NK-92 treated with Interleukin-12 subunit alpha and Interleukin-12 subunit beta, amount 100 ng/mL, for 24 hours (cell line): ENCODE results near the gene BCR.

Experiments
- DNase-seq: peaks from one replicate; lab custom pipeline; 2025; lab: John Stamatoyannopoulos, UW

BCR gene

DNA sequence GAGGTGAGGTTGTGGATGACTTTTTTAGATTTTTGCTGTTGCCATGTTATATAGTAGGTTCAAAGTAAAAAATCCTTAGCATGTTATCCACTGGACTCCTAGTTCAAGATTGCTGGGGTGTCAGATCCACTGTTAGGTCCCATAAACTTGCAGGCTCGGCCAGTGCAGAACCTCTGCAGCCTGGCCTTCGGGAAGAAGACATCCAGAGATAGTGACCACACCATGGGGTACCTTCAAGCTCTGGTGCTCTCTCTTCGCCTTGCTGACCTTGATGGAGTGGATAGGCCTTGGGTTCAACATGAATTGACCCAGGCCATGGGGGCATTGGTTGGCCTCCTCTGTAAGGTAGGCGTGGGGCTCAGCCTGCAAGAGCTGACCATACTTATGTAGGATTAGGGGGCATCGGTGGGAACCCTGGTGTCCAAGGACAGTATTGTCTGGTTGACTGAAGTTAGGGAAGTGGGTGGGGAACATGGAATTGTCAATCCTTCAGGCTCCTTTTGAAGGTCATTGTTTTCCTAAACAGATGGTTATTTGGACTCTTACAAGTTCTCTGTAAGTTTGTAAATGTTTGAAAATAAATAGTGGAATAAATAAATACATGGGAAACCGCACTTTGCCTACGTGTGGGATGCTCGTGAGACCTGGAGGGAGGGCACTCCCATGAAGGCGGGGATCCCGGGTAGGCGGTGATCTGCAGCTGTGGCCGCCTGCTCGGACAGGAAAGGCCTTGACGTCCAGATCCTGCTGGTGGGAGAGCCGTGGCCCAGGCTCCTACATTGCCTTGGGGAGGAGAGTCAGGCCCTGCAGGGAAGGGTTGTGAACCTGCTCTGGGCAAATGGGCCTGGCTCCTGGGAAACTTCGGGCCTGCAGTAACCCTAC lies 37.1 kb downstream of the BCR start:
- DNase-seq = no peak

DNA sequence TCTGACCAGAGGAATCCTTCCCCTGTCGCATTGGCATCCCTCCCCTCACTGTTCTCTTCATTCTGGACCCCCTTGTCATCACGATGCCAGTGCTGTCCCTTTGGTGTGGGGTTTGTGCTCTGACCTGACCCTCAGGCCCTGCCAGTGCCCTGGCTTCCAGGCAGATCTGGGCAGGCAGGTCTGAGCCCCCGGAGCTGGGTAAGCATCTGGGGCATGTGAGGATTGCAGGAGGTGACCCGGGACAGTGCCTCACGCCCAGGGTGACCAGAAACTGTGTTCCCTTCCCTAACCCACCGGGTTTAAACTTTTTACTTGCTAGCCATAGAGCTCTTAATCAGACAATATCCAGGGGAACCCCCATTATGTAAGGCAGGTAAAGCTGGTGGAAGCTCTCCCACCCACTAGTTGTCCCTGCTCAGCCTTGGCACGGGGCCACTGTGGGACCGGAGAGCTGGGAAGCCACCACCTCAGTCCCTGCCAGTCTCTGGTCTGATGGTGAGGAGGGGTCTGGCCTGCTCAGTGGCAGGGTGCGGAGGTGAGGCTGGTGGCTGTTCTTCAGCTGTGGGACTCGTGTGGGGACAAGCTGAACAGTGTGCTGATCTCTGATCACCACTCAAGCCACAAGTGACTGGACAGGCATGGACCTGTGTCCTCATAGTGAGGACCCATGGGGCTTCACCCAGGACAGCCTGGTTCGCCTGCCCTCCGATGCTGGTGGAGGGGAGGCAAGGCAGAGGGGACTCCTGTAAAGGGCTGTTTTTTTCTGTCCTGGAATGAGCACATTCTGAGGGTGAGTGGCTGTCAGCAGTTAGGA lies 38.0 kb downstream of the BCR start:
- no peak for DNase-seq

DNA sequence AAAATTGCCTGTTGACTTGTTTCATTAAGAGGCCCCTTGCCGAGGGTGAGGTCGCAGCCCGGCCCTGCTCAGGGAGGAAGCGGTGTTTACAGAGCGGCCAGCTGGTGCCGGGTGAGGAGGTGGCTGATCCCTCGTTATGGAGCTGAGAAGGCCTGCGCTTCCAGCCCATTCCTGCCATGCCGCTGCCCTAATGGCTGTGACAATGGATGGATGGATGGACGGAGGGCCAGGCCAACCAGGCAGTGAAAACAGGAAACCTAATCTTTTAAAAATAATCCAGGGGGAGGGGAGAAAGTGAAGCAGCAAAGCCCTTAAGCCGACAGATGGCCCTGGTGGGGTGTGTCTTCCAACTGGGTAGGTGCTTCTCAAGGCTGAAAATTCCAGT lies 38.5 kb downstream of the BCR start:
- no peak for DNase-seq

DNA sequence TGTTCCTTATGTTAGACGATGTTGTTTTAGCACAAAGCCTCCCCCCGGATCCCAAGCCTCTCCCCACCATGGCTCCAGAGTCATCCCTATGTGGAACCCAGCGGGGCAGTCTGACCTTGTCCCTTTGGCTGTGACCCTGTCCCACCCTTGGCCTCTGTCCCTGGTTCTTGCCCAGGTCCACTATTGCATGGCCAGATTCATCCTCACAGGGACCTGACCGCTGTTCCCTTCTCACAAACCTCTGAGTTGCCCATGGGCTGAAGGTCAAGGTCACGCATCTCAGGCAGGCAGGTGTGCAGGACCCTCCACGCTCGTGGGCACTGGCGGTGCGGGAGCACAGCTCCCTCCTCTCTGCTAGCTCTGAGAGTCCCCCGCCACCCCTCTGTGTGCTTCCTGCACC lies 39.0 kb downstream of the BCR start:
- no peak for DNase-seq

DNA sequence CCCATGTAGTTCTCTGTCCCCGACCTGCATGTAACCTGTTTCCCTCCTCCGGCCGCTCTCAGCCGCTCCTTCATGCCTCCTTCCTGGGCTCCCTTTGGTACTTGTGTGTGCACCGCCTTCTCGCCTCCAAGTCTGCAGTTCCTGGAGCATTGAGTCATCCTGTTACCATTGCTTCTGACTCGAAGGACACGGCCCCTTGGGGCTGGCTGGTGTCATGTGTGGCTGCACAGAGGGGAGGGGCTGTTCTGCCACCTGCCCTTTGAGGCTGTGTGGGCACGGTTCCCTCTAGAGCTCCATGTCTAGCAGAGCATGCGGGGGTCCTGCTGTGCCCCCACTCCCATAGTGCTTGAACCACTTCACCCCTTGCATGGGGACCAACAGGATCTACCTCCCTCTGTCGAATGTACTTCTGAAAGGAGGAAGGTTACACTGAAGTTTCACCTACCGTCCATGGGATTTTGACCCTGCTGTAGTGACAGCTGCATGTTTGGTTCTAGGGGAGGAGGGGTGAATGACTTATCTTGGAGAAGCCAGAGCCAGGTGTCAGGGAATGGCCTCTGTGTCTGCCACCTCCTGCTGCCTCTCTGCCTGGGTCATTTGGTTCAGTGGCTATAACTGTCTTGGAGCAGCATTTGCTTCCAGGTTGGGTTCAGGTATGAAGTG lies 39.6 kb downstream of the BCR start:
- no peak for DNase-seq

DNA sequence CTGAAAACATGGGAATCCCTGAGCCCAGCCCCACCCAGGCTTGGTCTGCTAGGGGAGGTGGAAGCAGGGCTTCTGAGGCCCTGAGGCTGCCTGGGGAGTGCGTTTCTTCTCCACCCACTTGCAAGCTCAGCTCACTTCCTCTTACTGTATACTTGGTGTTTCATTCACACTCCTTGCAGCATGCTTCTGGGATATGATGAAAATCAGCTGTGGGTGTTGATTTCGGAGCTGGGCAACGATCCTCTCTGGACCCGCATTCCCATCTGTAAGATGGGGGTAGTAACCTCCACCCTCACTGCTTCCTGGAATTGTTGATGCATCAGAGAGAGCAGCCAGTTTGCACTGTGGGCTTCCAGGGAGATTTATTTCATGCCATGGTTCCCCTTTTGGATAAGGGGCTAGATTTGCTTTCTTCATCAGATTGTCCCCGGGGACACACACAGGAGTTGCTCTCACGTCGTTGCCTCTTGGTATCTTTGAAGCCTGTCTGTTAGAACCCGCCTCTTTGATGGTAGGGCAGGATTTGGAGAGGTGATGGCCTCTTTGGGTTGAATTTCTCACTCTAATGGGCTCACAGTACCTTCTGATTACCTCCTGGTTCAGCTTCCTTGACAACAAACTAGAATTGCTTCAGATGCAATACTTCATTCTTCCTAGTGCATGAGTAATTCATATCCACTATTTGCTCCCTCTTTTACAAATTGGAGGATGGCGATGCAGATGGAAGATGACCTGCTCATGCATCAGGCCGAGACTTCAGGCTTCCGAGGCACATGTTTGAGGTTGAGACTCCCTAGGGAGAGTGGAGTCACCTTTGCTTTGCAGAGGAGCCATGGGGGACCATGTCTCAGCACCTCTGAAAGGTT lies 40.4 kb downstream of the BCR start:
- DNase-seq = no peak

DNA sequence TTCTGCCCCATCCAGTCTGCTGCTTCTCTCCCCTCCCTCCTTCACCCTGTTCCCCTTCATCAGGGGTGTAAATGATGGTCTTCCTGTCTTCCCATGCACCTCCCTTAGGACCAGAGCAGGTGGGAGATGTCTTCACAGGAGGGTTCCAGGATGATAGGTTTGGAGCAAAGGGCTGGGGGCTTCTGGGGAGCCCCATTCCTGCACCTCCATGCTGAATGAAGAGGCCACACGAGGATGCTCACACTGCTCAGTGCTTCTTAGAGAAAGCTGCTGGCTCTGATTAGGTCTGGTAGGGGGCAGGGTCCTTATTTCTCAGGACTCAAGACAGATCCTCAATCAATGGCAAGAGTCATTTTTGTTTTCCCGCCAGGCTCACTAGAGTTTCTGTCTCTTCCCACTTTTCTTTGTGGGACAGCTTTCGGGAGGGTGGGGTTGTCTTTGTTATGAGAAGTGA lies 41.1 kb downstream of the BCR start:
- no peak for DNase-seq

DNA sequence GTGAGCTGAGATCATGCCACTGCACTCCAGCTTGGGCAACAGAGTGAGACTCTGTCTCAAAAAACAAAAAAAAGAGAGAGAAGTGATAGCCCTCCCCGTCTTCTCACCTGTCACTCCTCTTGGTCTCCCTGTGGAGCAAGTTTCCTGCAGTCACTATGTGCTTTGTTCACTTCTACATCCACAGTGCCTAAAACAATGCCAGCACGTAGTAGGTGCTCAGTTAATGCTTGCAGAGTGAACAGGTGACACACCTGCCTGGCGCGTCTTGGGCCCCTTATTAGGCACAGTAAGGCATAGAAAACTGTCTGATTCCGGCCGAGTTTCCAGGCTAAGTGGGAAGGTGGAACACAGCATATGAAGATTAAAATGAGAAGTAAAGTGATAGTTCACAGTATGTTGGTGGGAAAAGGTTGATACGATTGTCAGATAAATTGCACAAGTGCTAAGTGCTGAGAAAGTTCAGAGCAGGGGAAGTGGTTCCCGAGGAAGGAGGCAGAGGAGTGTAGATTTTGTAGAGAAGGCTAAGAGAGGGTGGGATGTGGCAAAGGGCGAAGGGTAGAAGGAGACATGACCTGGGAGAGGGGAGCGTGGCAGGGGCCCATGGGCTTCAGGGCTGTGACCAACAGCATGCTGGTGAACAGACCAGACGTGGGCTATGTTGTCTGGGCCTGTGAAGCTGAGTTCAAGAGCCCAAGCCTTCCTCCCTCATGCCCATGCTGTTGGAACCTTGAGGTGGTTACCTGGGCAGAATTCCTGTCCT lies 41.9 kb downstream of the BCR start:
- no peak for DNase-seq

DNA sequence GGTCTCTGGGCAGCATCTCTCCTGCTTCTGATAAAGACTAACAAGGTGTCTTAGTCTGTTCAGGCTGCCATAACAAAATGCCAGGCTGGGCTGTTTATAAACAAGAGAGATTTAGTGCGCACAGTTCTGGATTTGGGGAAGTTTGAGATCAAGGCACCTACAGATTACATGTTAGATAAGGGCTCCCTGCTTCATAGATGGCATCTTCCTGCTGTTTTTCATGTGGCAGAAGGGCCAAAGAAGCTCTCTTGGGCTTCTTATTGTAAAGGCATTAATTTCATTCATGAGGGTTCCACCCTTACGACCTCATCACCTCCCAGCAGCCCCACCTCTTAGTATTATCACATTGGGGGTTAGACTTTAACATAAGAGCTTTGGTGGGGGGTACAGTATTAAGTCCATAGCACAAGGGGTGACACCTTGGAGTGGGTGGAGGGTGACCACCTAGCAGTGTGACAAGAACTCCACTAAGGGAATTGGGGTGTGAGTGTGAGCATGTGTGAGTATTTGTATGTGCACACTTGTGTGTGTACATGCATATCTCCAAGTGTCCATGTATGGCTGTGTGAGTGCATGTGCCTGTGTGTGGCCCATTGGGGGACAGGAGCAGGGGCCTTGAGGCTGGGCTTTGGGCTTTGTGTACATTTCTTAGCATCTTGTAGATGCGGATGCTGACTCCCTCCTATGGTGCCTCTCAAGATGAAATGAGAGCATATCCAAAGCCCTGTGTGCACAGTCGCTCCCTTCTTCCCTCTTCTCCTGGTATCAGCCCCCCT lies 42.7 kb downstream of the BCR start:
- no peak for DNase-seq

DNA sequence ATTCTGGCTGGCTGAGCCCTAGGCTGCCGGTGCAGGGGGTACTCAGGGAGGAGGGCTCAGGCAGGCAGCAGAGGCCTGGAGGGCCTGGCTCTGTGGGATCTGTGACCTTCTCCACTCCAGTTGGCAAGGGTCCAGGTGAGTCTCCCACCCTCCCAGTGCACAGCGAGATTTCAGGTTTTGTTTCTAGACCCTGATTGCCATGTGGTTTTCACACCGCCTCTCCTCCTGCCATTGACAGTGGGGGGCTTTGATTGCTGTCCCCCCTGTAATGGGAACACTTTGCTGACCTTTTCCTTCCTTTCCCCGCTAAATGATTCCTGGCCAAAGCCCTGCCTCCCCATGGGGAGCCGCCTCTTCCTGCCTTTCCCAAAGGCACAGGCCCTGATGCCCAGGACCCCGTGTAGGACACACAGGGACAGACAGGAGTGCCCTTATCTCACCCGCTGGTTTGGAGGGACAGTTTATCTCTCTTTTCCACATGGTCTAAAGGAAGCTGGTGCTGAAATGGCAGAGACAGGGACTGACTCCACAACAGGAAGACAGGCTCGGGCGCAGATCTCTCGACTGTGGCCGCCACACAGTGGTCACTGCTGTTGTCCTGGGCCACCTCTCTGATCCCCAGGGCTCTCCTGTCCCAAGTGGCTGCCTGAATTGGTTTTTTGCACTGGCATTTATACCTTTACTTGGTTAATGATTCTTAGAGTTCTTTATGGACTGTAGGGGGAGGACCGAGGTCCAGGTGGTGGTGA lies 43.4 kb downstream of the BCR start:
- DNase-seq = no peak

DNA sequence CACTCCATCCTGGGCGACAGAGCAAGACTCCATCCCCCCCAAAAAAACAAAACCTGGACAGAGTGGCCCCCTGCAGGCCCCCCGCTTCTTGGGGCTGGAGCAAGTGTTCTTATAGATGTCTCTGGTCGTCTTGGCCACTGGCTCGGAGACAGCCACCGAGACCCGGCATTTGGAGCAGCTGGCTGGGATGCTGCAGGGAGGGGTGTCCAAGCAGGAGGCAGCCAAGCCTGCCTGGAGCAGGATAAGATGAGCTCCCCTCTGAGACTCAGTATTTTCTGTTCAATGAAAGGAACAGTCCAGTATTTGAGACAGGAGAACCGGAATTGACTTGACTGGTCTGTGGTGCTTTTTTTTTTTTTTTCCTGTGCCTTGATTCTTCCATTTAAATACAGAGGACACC lies 44.5 kb downstream of the BCR start:
- DNase-seq = no peak

DNA sequence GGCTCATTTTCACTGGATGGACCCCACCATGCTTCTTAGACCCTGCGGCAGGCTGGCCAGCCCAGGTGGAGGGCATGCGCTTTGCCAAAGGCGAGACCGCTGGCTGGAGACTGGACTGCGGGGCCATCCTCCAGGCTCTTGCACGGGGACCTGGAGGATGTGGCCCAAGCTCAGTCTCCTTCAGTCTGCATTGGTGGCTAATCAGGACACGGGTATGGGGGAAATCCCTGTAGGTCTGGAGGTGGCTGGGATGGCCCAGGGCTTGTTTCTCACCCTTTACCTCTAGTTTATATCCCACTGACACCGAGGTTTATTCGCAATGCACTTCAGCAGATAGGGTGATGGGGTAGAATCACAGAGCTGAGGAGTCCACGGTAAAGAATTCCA lies 45.0 kb downstream of the BCR start:
- DNase-seq = no peak

DNA sequence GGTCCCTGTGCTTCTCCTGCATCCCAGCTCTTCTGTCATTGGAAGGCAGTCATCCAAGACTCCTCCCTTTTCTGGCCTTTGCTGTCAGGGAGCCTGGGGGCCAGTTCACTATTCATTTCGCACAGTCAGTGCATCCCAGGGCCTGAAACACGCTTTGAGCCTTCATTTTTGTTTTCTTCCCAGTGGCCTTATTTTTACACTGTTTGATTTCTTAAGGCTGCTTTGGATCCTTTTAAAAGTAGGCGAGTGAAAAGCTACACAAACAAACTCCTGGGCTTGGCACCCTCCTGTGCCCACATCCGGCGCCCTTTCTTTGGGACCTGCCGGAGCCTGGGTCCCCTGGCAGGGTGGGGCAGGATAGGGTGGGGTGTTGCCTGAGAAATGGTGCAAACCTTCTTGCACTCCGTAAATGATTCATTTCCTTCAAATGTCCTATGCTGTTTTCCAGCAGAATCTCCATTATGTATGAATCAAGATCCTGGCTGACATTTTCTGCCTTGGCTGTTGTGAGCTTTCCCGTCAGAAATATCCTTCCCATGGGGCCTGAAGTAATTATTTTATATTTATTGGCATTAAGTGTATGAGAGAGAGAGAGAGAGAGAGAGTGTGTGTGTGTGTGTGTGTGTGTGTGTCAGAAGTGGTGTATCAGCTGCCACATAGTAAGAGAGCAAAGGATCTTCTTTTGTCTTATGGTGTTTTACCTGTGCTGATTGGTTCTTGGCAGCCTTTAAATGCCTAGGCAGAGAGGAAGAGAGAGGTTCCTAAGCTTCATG lies 45.6 kb downstream of the BCR start:
- no peak for DNase-seq

DNA sequence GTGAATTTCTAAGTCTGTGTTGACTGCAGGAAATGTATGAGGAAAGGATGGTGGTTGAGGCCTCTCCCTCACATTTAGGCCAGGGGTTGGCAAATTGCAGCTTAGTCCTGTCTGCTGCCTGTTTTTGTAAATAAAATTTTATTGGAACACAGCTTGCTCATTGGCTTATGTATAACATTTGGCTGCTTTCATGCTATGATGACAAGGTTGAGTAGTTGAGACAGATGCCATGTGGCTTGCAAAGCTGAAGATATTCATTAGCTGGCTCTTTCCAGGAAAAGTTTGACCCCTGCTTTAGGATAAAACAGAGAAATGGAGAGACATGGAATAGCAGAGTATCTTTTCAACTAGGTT lies 46.2 kb downstream of the BCR start:
- DNase-seq = no peak

DNA sequence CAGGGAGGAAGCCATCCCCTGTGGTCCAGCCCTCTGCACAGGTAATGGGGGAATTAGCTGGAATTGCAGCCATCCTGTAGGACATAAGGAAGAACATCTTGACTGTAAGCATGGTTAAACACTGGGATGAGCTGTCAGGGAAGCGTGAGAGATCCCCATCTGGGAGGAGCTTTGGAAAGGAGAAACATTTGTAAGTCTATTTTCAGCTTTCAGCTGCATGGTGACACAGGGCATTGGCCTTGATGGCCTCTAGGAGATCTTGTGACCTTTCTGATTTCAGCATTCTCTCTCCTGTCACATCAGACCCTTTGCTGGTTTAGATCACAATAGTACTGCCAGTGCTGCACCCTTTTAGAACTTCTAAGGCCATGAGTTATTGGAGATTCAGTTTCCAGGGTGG lies 47.1 kb downstream of the BCR start:
- DNase-seq = no peak

DNA sequence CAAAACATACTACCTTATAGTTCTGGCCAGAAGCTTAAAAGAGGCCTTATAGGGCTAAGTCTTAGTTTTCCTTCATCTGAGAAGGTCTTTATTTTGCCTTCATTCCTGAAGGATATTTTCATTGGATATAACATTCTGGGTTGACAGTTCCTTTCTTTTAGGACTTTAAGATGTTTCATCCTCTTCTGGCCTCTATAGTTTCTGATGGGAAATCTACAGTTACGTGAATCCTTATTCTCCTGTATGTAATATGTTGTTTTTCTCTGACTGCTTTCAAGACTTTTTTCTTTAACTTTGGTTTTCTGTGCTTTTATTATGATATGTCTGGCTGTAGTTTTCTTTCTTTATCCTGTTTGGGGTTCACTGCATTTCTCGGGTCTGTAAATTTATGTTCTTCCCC lies 48.2 kb downstream of the BCR start:
- DNase-seq = no peak

DNA sequence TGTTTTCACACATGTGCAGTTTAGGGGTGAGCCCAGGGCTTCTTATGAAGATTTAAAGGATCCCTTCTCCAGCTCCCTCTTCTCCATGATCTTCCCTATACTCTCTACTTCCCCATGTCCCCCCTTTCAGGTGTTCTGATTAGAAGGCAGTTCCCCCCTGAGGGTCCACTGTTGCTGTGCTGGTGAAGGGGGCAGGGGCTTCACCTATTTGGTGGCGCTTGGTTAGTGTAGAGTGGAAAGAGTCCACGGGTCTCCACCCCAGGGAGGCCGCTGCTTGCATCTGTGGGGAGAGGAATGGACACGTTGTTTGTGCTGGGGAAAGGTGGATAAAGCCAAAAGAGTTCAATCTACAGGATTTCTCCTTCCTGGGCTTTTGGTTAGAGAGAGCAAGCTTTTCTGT lies 49.3 kb downstream of the BCR start:
- no peak for DNase-seq

DNA sequence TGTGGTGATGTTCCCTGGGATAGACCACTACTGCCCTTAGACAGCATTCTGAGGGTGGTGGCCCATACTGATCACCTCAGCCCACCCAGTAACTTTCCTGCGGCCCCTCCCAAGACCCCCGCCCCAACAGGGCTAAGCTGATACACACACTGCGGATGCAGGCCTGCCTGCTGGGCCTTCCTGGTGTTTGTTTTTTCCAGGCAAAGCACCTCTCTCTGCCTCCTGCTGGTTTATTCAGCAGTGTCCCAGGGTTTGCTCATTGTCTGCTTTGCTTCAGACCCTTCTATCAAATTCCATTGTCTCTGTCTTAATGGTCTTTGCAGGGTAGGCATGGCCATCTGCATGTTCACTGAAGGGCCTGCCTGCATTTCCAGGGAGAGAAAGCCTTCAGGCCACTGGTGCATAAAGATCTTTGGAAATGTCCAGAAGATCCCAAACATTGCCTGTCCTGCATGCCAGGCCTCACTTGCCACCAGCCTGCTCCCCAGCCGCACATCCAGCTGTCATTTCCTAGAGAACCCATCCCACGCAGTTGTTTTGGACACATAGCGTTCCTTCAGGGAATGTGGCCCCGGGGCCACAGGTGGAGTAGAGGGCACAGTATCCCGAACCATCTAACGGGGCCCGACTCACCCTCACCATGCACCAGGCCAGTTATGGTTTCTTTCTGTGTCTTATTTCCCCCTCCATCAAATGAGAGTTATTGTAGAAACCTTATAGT lies 50.2 kb downstream of the BCR start:
- no peak for DNase-seq
